Chondrocyte (in vitro differentiated cells): ENCODE measurements around the gene FERMT2. TPM values are rescaled to one million over a fixed set of nuclear protein-coding genes. Genes with fewer than 3 reads are reported as not detected.

Experiments
- DNase-seq: peaks from one replicate; pipeline ENCODE4 v3.0.0; 2021; ENCODE audit warnings: mixed read lengths, low spot score
- H3K27ac Mint-ChIP-seq: one replicate; pipeline ENCODE4 v1.8.0; 2021; ENCODE audit warnings: mild to moderate bottlenecking, moderate library complexity, mixed read lengths; ENCODE audit not compliant: unreplicated experiment
- H3K27me3 Mint-ChIP-seq: 2 replicates; pipeline ENCODE4 v1.8.0; 2021; ENCODE audit warnings: low read depth, mixed read lengths
- H3K36me3 Mint-ChIP-seq: 2 replicates; pipeline ENCODE4 v1.8.0; 2021; ENCODE audit warnings: low read depth, mixed read lengths
- H3K4me1 Mint-ChIP-seq: 2 replicates; pipeline ENCODE4 v1.8.0; 2021; ENCODE audit warnings: low read depth, mild to moderate bottlenecking, mixed read lengths
- H3K4me3 Mint-ChIP-seq: one replicate; pipeline ENCODE4 v1.8.0; 2021; ENCODE audit warnings: mild to moderate bottlenecking, moderate library complexity, mixed read lengths; ENCODE audit not compliant: unreplicated experiment
- H3K9me3 Mint-ChIP-seq: 2 replicates; pipeline ENCODE4 v1.8.0; 2021; ENCODE audit warnings: low read depth, mixed read lengths
- CTCF ChIP-seq: fragments of 200-600 bp; sonication (generic); IDR thresholded peaks from 2 replicates; pipeline ENCODE4 v1.5.0; 2021; ENCODE audit warnings: antibody characterized with exemption, mild to moderate bottlenecking, moderate library complexity
- total RNA-seq: library from RNA; stranded (reverse); gene quantifications from 3 replicates; pipeline ENCODE4 v1.2.1, GENCODE V29; 2021

Gene FERMT2
- total RNA-seq, 1 donor from 2014 or later, result 518 TPM

- Mint-ChIP-seq H3K36me3 (peaks cover 12% of the 10 kb centered on the region), H3K27ac (peak overlapping the region; percentile 81)
- TF ChIP-seq CTCF, result no peak
These were observed 11.4 kb downstream of the FERMT2 start for GRCh38 chr14:52939427-52939826.

GRCh38 chr14:52937869-52938268 is 13.0 kb downstream of the FERMT2 start:
- no peak for DNase-seq
- no peak overlapping the region for H3K4me3 Mint-ChIP-seq
- no peaks in the 10 kb centered on the region for H3K27me3 Mint-ChIP-seq
- TF ChIP-seq CTCF, result no peak
- H3K9me3 Mint-ChIP-seq, result no peaks in the 10 kb centered on the region
- peak overlapping the region; percentile 38 for H3K27ac Mint-ChIP-seq
- peaks cover 12% of the 10 kb centered on the region for H3K36me3 Mint-ChIP-seq
- peaks cover 76% of the 10 kb centered on the region for H3K4me1 Mint-ChIP-seq

More at GRCh38 chr14:52939427-52939826, 11.4 kb downstream of the FERMT2 start:
- Mint-ChIP-seq H3K4me1 (peaks cover 77% of the 10 kb centered on the region), H3K27me3 (no peaks in the 10 kb centered on the region), H3K4me3 (no peak overlapping the region), H3K9me3 (no peaks in the 10 kb centered on the region)
- DNase-seq, result no peak

- Mint-ChIP-seq H3K9me3 (no peaks in the 10 kb centered on the region), H3K4me3 (no peak overlapping the region), H3K4me1 (peaks cover 80% of the 10 kb centered on the region), H3K27me3 (no peaks in the 10 kb centered on the region), H3K27ac (peak overlapping the region; percentile 38), H3K36me3 (peaks cover 12% of the 10 kb centered on the region)
- TF ChIP-seq CTCF, result no peak
- no peak for DNase-seq
These were observed 13.5 kb downstream of the FERMT2 start for GRCh38 chr14:52937306-52937705.

- Mint-ChIP-seq H3K4me1 (peaks cover 84% of the 10 kb centered on the region), H3K9me3 (no peaks in the 10 kb centered on the region), H3K36me3 (peaks cover 12% of the 10 kb centered on the region), H3K27me3 (no peaks in the 10 kb centered on the region), H3K27ac (peak overlapping the region; percentile 66), H3K4me3 (no peak overlapping the region)
- TF ChIP-seq CTCF, result no peak
- DNase-seq, result no peak
These were observed 14.4 kb downstream of the FERMT2 start for GRCh38 chr14:52936437-52936836.

- TF ChIP-seq CTCF, result no peak
- Mint-ChIP-seq H3K36me3 (peaks cover 12% of the 10 kb centered on the region), H3K4me1 (peaks cover 86% of the 10 kb centered on the region), H3K9me3 (no peaks in the 10 kb centered on the region), H3K4me3 (no peak overlapping the region), H3K27ac (no peak overlapping the region), H3K27me3 (no peaks in the 10 kb centered on the region)
- no peak for DNase-seq
These were observed 15.0 kb downstream of the FERMT2 start for GRCh38 chr14:52935833-52936232.
